Measurements from ENCODE around the gene ITPR3.
A peak's percentile ranks its signal among the peaks of the same experiment; 100 is the strongest.

Gene ITPR3

GRCh38 chr6:33665957-33666356 lies 44.8 kb downstream of the ITPR3 start:
- H3K27me3 ChIP-seq (ENCODE audit: insufficient read depth, insufficient read length), result no peaks in the 10 kb centered on the region
- H3K4me3 ChIP-seq (ENCODE audit: insufficient read length, low read depth), result no peak overlapping the region
- no peaks in the 10 kb centered on the region for H3K9me3 ChIP-seq (ENCODE audit: insufficient read depth, low read length)
- DNase-seq (ENCODE audit: low read depth, low spot score), result peak; percentile 1
- no peaks in the 10 kb centered on the region for H3K4me1 ChIP-seq (ENCODE audit: insufficient read depth, insufficient read length)
- H3K9ac ChIP-seq (ENCODE audit: insufficient read length, low read depth), result no peak overlapping the region
- TF ChIP-seq ZNF274 (IDR thresholded peaks at IDR 0.05; ENCODE audit: low read depth, low read length), result no peak
- no peak for TF ChIP-seq SUZ12 (IDR thresholded peaks at IDR 0.05; ENCODE audit: extremely low read depth, insufficient read depth, insufficient read length)
- no peak for TF ChIP-seq YY1 (IDR thresholded peaks at IDR 0.05; ENCODE audit: insufficient read depth, insufficient read length)
- H3K36me3 ChIP-seq (ENCODE audit: insufficient read depth, insufficient read length, low read length), result peaks cover 17% of the 10 kb centered on the region

- Histone ChIP-seq H3K9me3 (ENCODE audit: insufficient read depth, low read length) (no peaks in the 10 kb centered on the region), H3K4me3 (ENCODE audit: insufficient read length, low read depth) (no peak overlapping the region), H3K4me1 (ENCODE audit: insufficient read depth, insufficient read length) (no peaks in the 10 kb centered on the region), H3K9ac (ENCODE audit: insufficient read length, low read depth) (no peak overlapping the region), H3K27me3 (ENCODE audit: insufficient read depth, insufficient read length) (no peaks in the 10 kb centered on the region), H3K36me3 (ENCODE audit: insufficient read depth, insufficient read length, low read length) (peaks cover 17% of the 10 kb centered on the region)
- TF ChIP-seq SUZ12 (IDR thresholded peaks at IDR 0.05; ENCODE audit: extremely low read depth, insufficient read depth, insufficient read length) (no peak), ZNF274 (IDR thresholded peaks at IDR 0.05; ENCODE audit: low read depth, low read length) (no peak), YY1 (IDR thresholded peaks at IDR 0.05; ENCODE audit: insufficient read depth, insufficient read length) (no peak)
- DNase-seq (ENCODE audit: low read depth, low spot score), result no peak
These were observed 46.0 kb downstream of the ITPR3 start for GRCh38 chr6:33667072-33667471.

- Histone ChIP-seq H3K9ac (ENCODE audit: insufficient read length, low read depth) (no peak overlapping the region), H3K4me3 (ENCODE audit: insufficient read length, low read depth) (no peak overlapping the region), H3K4me1 (ENCODE audit: insufficient read depth, insufficient read length) (no peaks in the 10 kb centered on the region), H3K27me3 (ENCODE audit: insufficient read depth, insufficient read length) (no peaks in the 10 kb centered on the region), H3K9me3 (ENCODE audit: insufficient read depth, low read length) (no peaks in the 10 kb centered on the region), H3K36me3 (ENCODE audit: insufficient read depth, insufficient read length, low read length) (peaks cover 17% of the 10 kb centered on the region)
- no peak for DNase-seq (ENCODE audit: low read depth, low spot score)
- TF ChIP-seq SUZ12 (IDR thresholded peaks at IDR 0.05; ENCODE audit: extremely low read depth, insufficient read depth, insufficient read length), result no peak
- no peak for TF ChIP-seq ZNF274 (IDR thresholded peaks at IDR 0.05; ENCODE audit: low read depth, low read length)
- TF ChIP-seq YY1 (IDR thresholded peaks at IDR 0.05; ENCODE audit: insufficient read depth, insufficient read length), result no peak
These were observed 46.7 kb downstream of the ITPR3 start for GRCh38 chr6:33667776-33668175.

GRCh38 chr6:33668328-33668727 lies 47.2 kb downstream of the ITPR3 start:
- Histone ChIP-seq H3K36me3 (ENCODE audit: insufficient read depth, insufficient read length, low read length) (peaks cover 17% of the 10 kb centered on the region), H3K9me3 (ENCODE audit: insufficient read depth, low read length) (no peaks in the 10 kb centered on the region), H3K9ac (ENCODE audit: insufficient read length, low read depth) (no peak overlapping the region), H3K27me3 (ENCODE audit: insufficient read depth, insufficient read length) (no peaks in the 10 kb centered on the region), H3K4me3 (ENCODE audit: insufficient read length, low read depth) (no peak overlapping the region), H3K4me1 (ENCODE audit: insufficient read depth, insufficient read length) (peaks cover 4% of the 10 kb centered on the region)
- TF ChIP-seq YY1 (IDR thresholded peaks at IDR 0.05; ENCODE audit: insufficient read depth, insufficient read length), result no peak
- TF ChIP-seq SUZ12 (IDR thresholded peaks at IDR 0.05; ENCODE audit: extremely low read depth, insufficient read depth, insufficient read length), result no peak
- TF ChIP-seq ZNF274 (IDR thresholded peaks at IDR 0.05; ENCODE audit: low read depth, low read length), result no peak
- no peak for DNase-seq (ENCODE audit: low read depth, low spot score)

DNA sequence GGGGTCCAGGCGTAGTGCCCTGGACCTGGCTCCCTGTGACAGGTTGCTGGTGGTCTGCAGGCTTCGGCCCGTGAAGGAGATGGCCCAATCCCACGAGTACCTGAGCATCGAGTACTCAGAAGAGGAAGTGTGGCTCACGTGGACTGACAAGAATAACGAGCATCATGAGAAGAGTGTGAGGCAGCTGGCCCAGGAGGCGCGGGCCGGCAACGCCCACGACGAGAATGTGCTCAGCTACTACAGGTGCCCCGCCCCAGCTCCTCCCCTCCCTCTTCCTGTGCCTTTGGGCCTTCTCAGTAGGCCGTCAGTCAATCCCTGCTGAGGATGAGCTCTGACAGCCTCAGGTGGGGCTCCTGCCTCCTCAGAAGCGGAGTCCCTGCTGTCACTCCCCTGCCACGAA lies 47.8 kb downstream of the ITPR3 start:
- Histone ChIP-seq H3K9me3 (ENCODE audit: insufficient read depth, low read length) (no peaks in the 10 kb centered on the region), H3K9ac (ENCODE audit: insufficient read length, low read depth) (no peak overlapping the region), H3K36me3 (ENCODE audit: insufficient read depth, insufficient read length, low read length) (peaks cover 17% of the 10 kb centered on the region), H3K27me3 (ENCODE audit: insufficient read depth, insufficient read length) (no peaks in the 10 kb centered on the region), H3K4me3 (ENCODE audit: insufficient read length, low read depth) (no peak overlapping the region), H3K4me1 (ENCODE audit: insufficient read depth, insufficient read length) (peaks cover 10% of the 10 kb centered on the region)
- TF ChIP-seq ZNF274 (IDR thresholded peaks at IDR 0.05; ENCODE audit: low read depth, low read length), result no peak
- no peak for TF ChIP-seq SUZ12 (IDR thresholded peaks at IDR 0.05; ENCODE audit: extremely low read depth, insufficient read depth, insufficient read length)
- no peak for TF ChIP-seq YY1 (IDR thresholded peaks at IDR 0.05; ENCODE audit: insufficient read depth, insufficient read length)
- DNase-seq (ENCODE audit: low read depth, low spot score), result no peak

DNA sequence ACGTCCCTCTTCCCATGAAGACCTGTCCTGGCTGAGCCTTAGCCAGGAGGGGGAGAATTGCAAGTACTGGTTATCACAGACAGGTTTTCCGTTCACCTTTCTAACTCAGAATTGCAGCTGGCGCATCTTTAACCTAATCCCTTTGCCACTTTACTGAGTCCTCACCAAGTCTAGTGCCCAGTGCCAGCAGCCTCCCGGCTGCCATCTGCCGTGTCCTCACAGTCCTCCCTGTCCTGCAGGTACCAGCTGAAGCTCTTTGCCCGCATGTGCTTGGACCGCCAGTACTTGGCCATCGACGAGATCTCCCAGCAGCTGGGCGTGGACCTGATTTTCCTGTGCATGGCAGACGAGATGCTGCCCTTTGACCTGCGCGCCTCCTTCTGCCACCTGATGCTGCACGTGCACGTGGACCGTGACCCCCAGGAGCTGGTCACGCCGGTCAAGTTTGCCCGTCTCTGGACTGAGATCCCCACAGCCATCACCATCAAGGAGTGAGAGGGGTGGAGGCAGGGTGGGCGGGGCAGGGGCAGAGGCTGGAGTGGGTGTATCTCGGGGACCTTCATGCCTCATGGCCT lies 49.1 kb downstream of the ITPR3 start:
- Histone ChIP-seq H3K36me3 (ENCODE audit: insufficient read depth, insufficient read length, low read length) (peaks cover 20% of the 10 kb centered on the region), H3K27me3 (ENCODE audit: insufficient read depth, insufficient read length) (no peaks in the 10 kb centered on the region), H3K9me3 (ENCODE audit: insufficient read depth, low read length) (no peaks in the 10 kb centered on the region), H3K4me1 (ENCODE audit: insufficient read depth, insufficient read length) (peaks cover 11% of the 10 kb centered on the region), H3K4me3 (ENCODE audit: insufficient read length, low read depth) (no peak overlapping the region), H3K9ac (ENCODE audit: insufficient read length, low read depth) (no peak overlapping the region)
- no peak for DNase-seq (ENCODE audit: low read depth, low spot score)
- TF ChIP-seq ZNF274 (IDR thresholded peaks at IDR 0.05; ENCODE audit: low read depth, low read length) (no peak), SUZ12 (IDR thresholded peaks at IDR 0.05; ENCODE audit: extremely low read depth, insufficient read depth, insufficient read length) (no peak), YY1 (IDR thresholded peaks at IDR 0.05; ENCODE audit: insufficient read depth, insufficient read length) (no peak)

- TF ChIP-seq SUZ12 (IDR thresholded peaks at IDR 0.05; ENCODE audit: extremely low read depth, insufficient read depth, insufficient read length), result no peak
- TF ChIP-seq ZNF274 (IDR thresholded peaks at IDR 0.05; ENCODE audit: low read depth, low read length), result no peak
- no peak for TF ChIP-seq YY1 (IDR thresholded peaks at IDR 0.05; ENCODE audit: insufficient read depth, insufficient read length)
- no peaks in the 10 kb centered on the region for H3K27me3 ChIP-seq (ENCODE audit: insufficient read depth, insufficient read length)
- H3K4me1 ChIP-seq (ENCODE audit: insufficient read depth, insufficient read length), result peaks cover 11% of the 10 kb centered on the region
- peaks cover 20% of the 10 kb centered on the region for H3K36me3 ChIP-seq (ENCODE audit: insufficient read depth, insufficient read length, low read length)
- H3K9me3 ChIP-seq (ENCODE audit: insufficient read depth, low read length), result no peaks in the 10 kb centered on the region
- H3K4me3 ChIP-seq (ENCODE audit: insufficient read length, low read depth), result no peak overlapping the region
- no peak for DNase-seq (ENCODE audit: low read depth, low spot score)
- H3K9ac ChIP-seq (ENCODE audit: insufficient read length, low read depth), result no peak overlapping the region
These were observed 50.0 kb downstream of the ITPR3 start for GRCh38 chr6:33670971-33671743.

Data from NT2/D1 (cell line).